Adipose tissue (tissue), 3 donors: ENCODE results near the gene BSDC1. TPM values are rescaled to one million over a fixed set of nuclear protein-coding genes. Genes with fewer than 3 reads are reported as not detected.
"Not testable (repeated sequence)": the region's sequence is repeated elsewhere in the genome, so short reads cannot be mapped to it uniquely, and the experiment has no call there.

Experiments
- H3K27ac ChIP-seq: one replicate; pipeline ENCODE4 v1.5.1; 2013; ENCODE audit warnings: low read depth, low read length
- WGBS, 3 donors: extraction: QIAGEN DNeasy Blood & Tissue Kit; methylation state at CpG; one replicate each; pipeline ENCODE4 v1.1.7; 2013; 5-methylcytosine and 5-hydroxymethylcytosine counted together
- polyA plus RNA-seq, 3 donors: library from polyadenylated mRNA; stranded (reverse); fragments of 200-250 nt; gene quantifications; one replicate each; pipeline ENCODE4 v1.2.3, GENCODE V29; 2013
- donor health status: healthy with polysubstance abuse.
- donor health status: Bipolar disorder and iron deficiency.
- donor health status: healthy.

BSDC1 gene
- polyA plus RNA-seq, 3 donors: 38.7 to 43.1 (median 43.0) TPM

GRCh38 chr1:32399843-32400242 lies 5.6 kb upstream of the BSDC1 start:
- WGBS, 3 donors: 72 to 78% (median 73%) methylated on average over 4 of the region's 4 CpGs
- H3K27ac ChIP-seq: no peak overlapping the region

- 66 to 74% (median 67%) methylated on average over 2 of the region's 2 CpGs for WGBS, 3 donors
- no peak overlapping the region for H3K27ac ChIP-seq
Measured at GRCh38 chr1:32398401-32398800, 4.2 kb upstream of the BSDC1 start.

GRCh38 chr1:32396524-32396923 lies 2.3 kb upstream of the BSDC1 start:
- H3K27ac ChIP-seq: not testable (repeated sequence)
- WGBS, 3 donors: 86 to 93% (median 88%) methylated on average over 5 of the region's 5 CpGs

- 1 to 3% (median 1%) methylated on average over 14 of the region's 14 CpGs for WGBS, 3 donors
- peak overlapping the region; percentile 73 for H3K27ac ChIP-seq
Measured at GRCh38 chr1:32394890-32395432, 720 bp upstream of the BSDC1 start.

GRCh38 chr1:32393832-32394140 lies 455 bp downstream of the BSDC1 start:
- H3K27ac ChIP-seq: peak overlapping the region; percentile 13
- 2% methylated on average over 15 of the region's 15 CpGs for WGBS, 3 donors

GRCh38 chr1:32393136-32393535 lies 1.1 kb downstream of the BSDC1 start:
- no peak overlapping the region for H3K27ac ChIP-seq
- 45 to 52% (median 51%) methylated on average over 1 of the region's 1 CpG for WGBS, 3 donors

GRCh38 chr1:32392325-32392724 lies 1.9 kb downstream of the BSDC1 start:
- no peak overlapping the region for H3K27ac ChIP-seq
- 30 to 55% (median 35%) methylated on average over 3 of the region's 3 CpGs for WGBS, 3 donors

- H3K27ac ChIP-seq: no peak overlapping the region
- 49 to 59% (median 52%) methylated on average over 8 of the region's 8 CpGs for WGBS, 3 donors
Measured at GRCh38 chr1:32390904-32391870, 3.1 kb downstream of the BSDC1 start.

- H3K27ac ChIP-seq: no peak overlapping the region
- 79 to 87% (median 86%) methylated on average over 6 of the region's 6 CpGs for WGBS, 3 donors
Measured at GRCh38 chr1:32388641-32389040, 5.6 kb downstream of the BSDC1 start.

GRCh38 chr1:32386676-32387392 lies 7.4 kb downstream of the BSDC1 start:
- H3K27ac ChIP-seq: no peak overlapping the region
- 83 to 95% (median 93%) methylated on average over 13 of the region's 13 CpGs for WGBS, 3 donors

- 87 to 93% (median 91%) methylated on average over 9 of the region's 9 CpGs for WGBS, 3 donors
- H3K27ac ChIP-seq: no peak overlapping the region
Measured at GRCh38 chr1:32380057-32380456, 14.2 kb downstream of the BSDC1 start.

- 91 to 93% (median 93%) methylated on average over 12 of the region's 12 CpGs for WGBS, 3 donors
- no peak overlapping the region for H3K27ac ChIP-seq
Measured at GRCh38 chr1:32377541-32378220, 16.6 kb downstream of the BSDC1 start.

GRCh38 chr1:32376199-32376598 lies 18.0 kb downstream of the BSDC1 start:
- WGBS, 3 donors: 92 to 95% (median 94%) methylated on average over 11 of the region's 11 CpGs
- H3K27ac ChIP-seq: no peak overlapping the region

- H3K27ac ChIP-seq: no peak overlapping the region
- 33 to 75% (median 64%) methylated on average over 1 of the region's 1 CpG for whole genome bisulfite sequencing, 3 donors
Measured at GRCh38 chr1:32373996-32374592, 20.1 kb downstream of the BSDC1 start.

GRCh38 chr1:32372149-32372756 lies 22.0 kb downstream of the BSDC1 start:
- H3K27ac ChIP-seq: no peak overlapping the region
- 75 to 88% (median 80%) methylated on average over 5 of the region's 5 CpGs for WGBS, 3 donors

- H3K27ac ChIP-seq: no peak overlapping the region
- 90 to 94% (median 93%) methylated on average over 7 of the region's 7 CpGs for WGBS, 3 donors
Measured at GRCh38 chr1:32367912-32368635, 26.2 kb downstream of the BSDC1 start.

- WGBS, 3 donors: 86 to 89% (median 87%) methylated on average over 6 of the region's 6 CpGs
- no peak overlapping the region for H3K27ac ChIP-seq
Measured at GRCh38 chr1:32365445-32365844, 28.8 kb downstream of the BSDC1 start.
